Stomach (tissue), 9 donors: ENCODE data around the gene FOXF2. TPM values are rescaled to one million over a fixed set of nuclear protein-coding genes. Genes with fewer than 3 reads are reported as not detected.

Experiments used
- DNase-seq, 2 donors: peaks; one replicate each; pipeline versions ENCODE4 v3.0.0 to v3.0.0-alpha.2; 2013 to 2019
- H3K27ac ChIP-seq, 5 donors: fragments of 200-600 bp in 4 of 5; sonication (generic) in 4 of 5; one replicate each; pipeline ENCODE4 v1.5.1; 2013 to 2019; ENCODE audit warnings: mild to moderate bottlenecking in 1 of 5, moderate library complexity in 1 of 5
- H3K27me3 ChIP-seq, 3 donors: fragments of 200-600 bp; sonication (generic); one replicate each; pipeline ENCODE4 v1.5.1; 2017 to 2019; ENCODE audit warnings: mixed run types in 1 of 3
- H3K36me3 ChIP-seq, 4 donors: fragments of 200-600 bp; sonication (generic); 1 replicate in 3 of 4; 2 replicates in 1 of 4; pipeline ENCODE4 v1.5.1; 2016 to 2019
- H3K4me1 ChIP-seq, 4 donors: fragments of 200-600 bp; sonication (generic); one replicate each; pipeline ENCODE4 v1.5.1; 2016 to 2019
- H3K4me3 ChIP-seq, 4 donors: fragments of 200-600 bp; sonication (generic) in 3 of 4; one replicate each; pipeline ENCODE4 v1.5.1; 2016 to 2019; ENCODE audit warnings: mild to moderate bottlenecking in 1 of 4
- H3K9me3 ChIP-seq, 4 donors: fragments of 200-600 bp; sonication (generic); one replicate each; pipeline ENCODE4 v1.5.1; 2016 to 2019
- CTCF ChIP-seq, 7 experiments: fragments of 450-650 bp in 4 of 7; fragments of 200-600 bp in 3 of 7; sonication (generic) in 3 of 7; IDR thresholded peaks; one replicate each; pipeline ENCODE4 v1.5.1; 2016 to 2019; ENCODE audit warnings: antibody characterized with exemption in 7 of 7, control low read depth in 2 of 7, mild to moderate bottlenecking in 1 of 7
- EP300 ChIP-seq: sonication (generic); formaldehyde crosslinking; IDR thresholded peaks from one replicate; pipeline ENCODE4 v1.6.1; 2017; ENCODE audit warnings: antibody characterized with exemption
- POLR2A ChIP-seq, 4 donors: fragments of 450-650 bp; IDR thresholded peaks; one replicate each; pipeline ENCODE4 v1.6.1; 2016; ENCODE audit warnings: antibody characterized with exemption in 4 of 4, control low read depth in 2 of 4, mild to moderate bottlenecking in 1 of 4, moderate library complexity in 1 of 4
- POLR2AphosphoS5 ChIP-seq, 3 donors: sonication (generic); formaldehyde crosslinking; IDR thresholded peaks; one replicate each; pipeline ENCODE4 v1.6.1; 2016; ENCODE audit warnings: antibody characterized with exemption in 3 of 3
- WGBS, 5 donors: extraction: QIAGEN DNeasy Blood & Tissue Kit in 3 of 5; methylation state at CpG; one replicate each; pipeline versions ENCODE4 v1.1.5 to v1.1.7; 2013 to 2018; 5-methylcytosine and 5-hydroxymethylcytosine counted together
- intact Hi-C: fragments of 100-400 bp; cut with DNase I; formaldehyde crosslinking; loops from one replicate; pipeline ENCODE4 v1.15.1; 2023; ENCODE audit warnings: low total_unique reads
- polyA plus RNA-seq, 3 donors: library from polyadenylated mRNA; stranded (reverse); fragments of 200-250 nt; gene quantifications; one replicate each; pipeline ENCODE4 v1.2.3, GENCODE V29; 2013
- small RNA-seq, 4 donors: library from RNA; depleted of rRNA; stranded (forward); fragments of <200 nt; gene quantifications; one replicate each; pipeline ENCODE3, GENCODE V24; 2016
- total RNA-seq, 5 donors: library from RNA; depleted of rRNA; stranded (reverse); fragments of >200 nt; gene quantifications; one replicate each; pipeline versions ENCODE4 v1.1.0 to v1.2.3, GENCODE V29; 2014 to 2016
- donor health status: healthy with polysubstance abuse.
- donor health status: Bipolar disorder and iron deficiency.
- donor health status: healthy.

Gene FOXF2
- total and polyA plus RNA-seq, 8 donors = 9.6 to 104 (median 19.2) TPM

- 61 to 73% (median 70%) methylated on average over 20 to 21 of the region's 21 CpGs for WGBS, 5 donors
- TF ChIP-seq CTCF (IDR thresholded peaks at IDR 0.05) (no peak), POLR2A (IDR thresholded peaks at IDR 0.05) (no peak), POLR2AphosphoS5 (IDR thresholded peaks at IDR 0.05) (no peak), EP300 (no peak)
- DNase-seq = no peak
These were observed 48.4 kb downstream of the FOXF2 start for GRCh38 chr6:1437553-1438406.

GRCh38 chr6:1438471-1438881 is 49.1 kb downstream of the FOXF2 start:
- 62 to 69% (median 66%) methylated on average over 9 to 12 of the region's 12 CpGs for WGBS, 5 donors
- peaks cover 0 to 39% (median 7%) of the 10 kb centered on the region in 3 donors for H3K27me3 ChIP-seq
- no peaks in the 10 kb centered on the region for H3K36me3 ChIP-seq
- no peak overlapping the region for H3K4me3 ChIP-seq
- H3K4me1 ChIP-seq = peaks cover 0 to 4% (median 0%) of the 10 kb centered on the region in 4 donors
- no peak for DNase-seq
- H3K27ac ChIP-seq = no peak overlapping the region
- intact Hi-C loops = no loop called here
- no peak for TF ChIP-seq CTCF (IDR thresholded peaks at IDR 0.05)
- TF ChIP-seq EP300 = no peak
- TF ChIP-seq POLR2AphosphoS5 (IDR thresholded peaks at IDR 0.05) = no peak
- TF ChIP-seq POLR2A (IDR thresholded peaks at IDR 0.05) = no peak
- no peaks in the 10 kb centered on the region for H3K9me3 ChIP-seq

More at GRCh38 chr6:1437553-1438406, 48.4 kb downstream of the FOXF2 start:
- intact Hi-C loops = no loop called here
- Histone ChIP-seq H3K27me3 (peaks cover 0 to 39% (median 7%) of the 10 kb centered on the region in 3 donors), H3K4me1 (peaks cover 0 to 4% (median 0%) of the 10 kb centered on the region in 4 donors), H3K27ac (no peak overlapping the region), H3K9me3 (no peaks in the 10 kb centered on the region), H3K4me3 (no peak overlapping the region), H3K36me3 (no peaks in the 10 kb centered on the region)

GRCh38 chr6:1439349-1439748 is 50.0 kb downstream of the FOXF2 start:
- Histone ChIP-seq H3K36me3 (no peaks in the 10 kb centered on the region), H3K4me3 (no peak overlapping the region), H3K27me3 (peaks cover 0 to 39% (median 7%) of the 10 kb centered on the region in 3 donors), H3K9me3 (no peaks in the 10 kb centered on the region), H3K27ac (no peak overlapping the region), H3K4me1 (peaks cover 0 to 4% (median 0%) of the 10 kb centered on the region in 4 donors)
- intact Hi-C loops = no loop called here
- TF ChIP-seq EP300 = no peak
- DNase-seq = no peak
- WGBS, 5 donors = 58 to 79% (median 64%) methylated on average over 10 of the region's 10 CpGs

- H3K27me3 ChIP-seq = peaks cover 0 to 10% (median 7%) of the 10 kb centered on the region in 3 donors
- no peaks in the 10 kb centered on the region for H3K9me3 ChIP-seq
- H3K36me3 ChIP-seq = no peaks in the 10 kb centered on the region
- no peaks in the 10 kb centered on the region for H3K4me1 ChIP-seq
- no peak overlapping the region for H3K27ac ChIP-seq
- 41 to 90% (median 76%) methylated on average over 4 of the region's 4 CpGs for WGBS, 5 donors
- DNase-seq = no peak
- intact Hi-C loops = no loop called here
- H3K4me3 ChIP-seq = no peak overlapping the region
- no peak for TF ChIP-seq POLR2A (IDR thresholded peaks at IDR 0.05)
- TF ChIP-seq CTCF (IDR thresholded peaks at IDR 0.05) = no peak
- TF ChIP-seq POLR2AphosphoS5 (IDR thresholded peaks at IDR 0.05) = no peak
- TF ChIP-seq EP300 = no peak
These were observed 53.6 kb downstream of the FOXF2 start for GRCh38 chr6:1442929-1443328.

Small RNA genes lying within 50 kb of the gene (small RNA-seq; reads per million reads assigned to genes)
- 0 reads per million in 4 donors for gene MIR6720

Other genes with a start within 250 kb of the FOXF2 start
- gene FOXQ1, start 77.5 kb upstream of the FOXF2 start, total RNA-seq = 10 to 100 TPM in 4 of 5 donors, not detected in 1; 13.4 to 97.7 (median 38.2) TPM
- 10 to 100 TPM; 11.7 to 95.6 (median 17.4) TPM for gene FOXQ1, start 77.5 kb upstream of the FOXF2 start, polyA plus RNA-seq
- 1 to 10 TPM; 2.0 to 8.3 (median 4.7) TPM for gene FOXC1, start 220.3 kb downstream of the FOXF2 start, total RNA-seq
- 1 to 10 TPM in 1 of 3 donors, under 1 TPM in 2; 0.25 to 1.7 (median 0.31) TPM for gene FOXC1, start 220.3 kb downstream of the FOXF2 start, polyA plus RNA-seq